Activated T-helper 1 cell treated with Interleukin-2 at 50 U/mL for 16 hours (primary cell): ENCODE results near the gene ZNRD2.
"Not testable (repeated sequence)": the region's sequence is repeated elsewhere in the genome, so short reads cannot be mapped to it uniquely, and the experiment has no call there.

ENCODE experiments used
- DNase-seq: peaks from one replicate; pipeline ENCODE4 v3.0.0-alpha.2; 2020; ENCODE audit warnings: low read depth

The ZNRD2 gene

GRCh38 chr11:65555693-65556231 is 14.5 kb upstream of the ZNRD2 start:
- no peak for DNase-seq

GRCh38 chr11:65556470-65557279 is 13.6 kb upstream of the ZNRD2 start:
- DNase-seq, result no peak

DNA sequence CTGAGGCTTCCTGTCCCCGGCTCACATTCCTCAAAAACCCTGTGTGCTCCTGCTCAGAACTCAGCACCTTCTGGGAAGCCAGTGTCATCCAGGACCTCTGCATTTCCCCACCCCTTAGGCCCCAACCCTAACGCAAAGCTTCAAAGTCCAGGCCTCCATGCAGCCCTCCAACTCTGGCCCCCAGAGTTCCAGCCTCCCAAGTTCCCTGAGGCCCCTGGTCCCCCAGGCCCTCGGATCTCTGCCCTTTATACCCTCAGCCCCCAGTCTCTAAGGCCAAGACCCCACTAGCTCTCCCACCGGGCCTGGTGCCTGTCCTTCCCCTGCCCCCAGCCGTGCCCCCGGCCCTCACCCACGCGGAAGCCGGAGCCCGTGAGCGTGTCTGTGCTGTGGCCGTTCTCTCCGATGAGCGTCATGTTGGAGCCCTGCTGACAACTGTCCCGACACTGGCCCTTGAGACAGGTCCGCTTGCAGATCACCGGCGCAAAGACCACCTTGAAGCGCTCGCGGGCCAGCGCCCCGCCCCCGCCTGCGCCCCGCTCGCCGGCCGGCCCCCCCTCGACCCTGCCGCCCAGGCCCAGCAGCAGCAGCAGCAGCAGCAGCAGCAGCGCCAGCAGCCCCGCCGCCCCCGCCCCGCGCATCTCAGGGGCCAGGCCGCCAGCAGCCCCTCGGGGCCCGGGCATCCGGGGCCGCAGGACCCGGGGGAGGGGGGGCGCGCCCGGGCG is 12.8 kb upstream of the ZNRD2 start:
- DNase-seq, result no peak

GRCh38 chr11:65558002-65558929 is 12.0 kb upstream of the ZNRD2 start, which contains the start of gene LTBP3:
LTBP3 (minus strand) TSS chr11:65558359; CDS start chr11:65557959, 400 bp downstream.
- DNase-seq, result no peak

GRCh38 chr11:65558930-65559509 is 11.3 kb upstream of the ZNRD2 start:
- DNase-seq, result no peak

DNA sequence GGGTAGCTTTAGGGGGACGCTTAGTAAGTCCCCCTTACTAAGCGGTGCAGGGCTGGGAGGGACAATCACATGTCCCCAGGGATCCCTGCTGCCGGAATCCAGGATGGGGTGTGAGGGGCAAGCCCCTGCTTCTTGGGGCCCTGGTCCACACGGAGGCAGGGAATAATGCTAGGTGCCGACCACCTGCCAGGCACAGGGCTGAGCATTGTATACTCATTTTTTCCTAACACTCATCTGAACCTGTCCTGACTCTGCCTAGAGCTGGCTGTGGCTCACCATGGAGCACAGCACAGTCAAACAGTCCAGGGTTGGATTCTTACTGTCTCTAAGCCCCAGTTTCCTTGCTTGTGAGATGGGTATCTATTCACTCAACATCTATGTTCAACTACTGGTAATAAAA is 10.7 kb upstream of the ZNRD2 start:
- no peak for DNase-seq

- DNase-seq, result no peak
Measured at GRCh38 chr11:65559951-65560537, 10.2 kb upstream of the ZNRD2 start.

DNA sequence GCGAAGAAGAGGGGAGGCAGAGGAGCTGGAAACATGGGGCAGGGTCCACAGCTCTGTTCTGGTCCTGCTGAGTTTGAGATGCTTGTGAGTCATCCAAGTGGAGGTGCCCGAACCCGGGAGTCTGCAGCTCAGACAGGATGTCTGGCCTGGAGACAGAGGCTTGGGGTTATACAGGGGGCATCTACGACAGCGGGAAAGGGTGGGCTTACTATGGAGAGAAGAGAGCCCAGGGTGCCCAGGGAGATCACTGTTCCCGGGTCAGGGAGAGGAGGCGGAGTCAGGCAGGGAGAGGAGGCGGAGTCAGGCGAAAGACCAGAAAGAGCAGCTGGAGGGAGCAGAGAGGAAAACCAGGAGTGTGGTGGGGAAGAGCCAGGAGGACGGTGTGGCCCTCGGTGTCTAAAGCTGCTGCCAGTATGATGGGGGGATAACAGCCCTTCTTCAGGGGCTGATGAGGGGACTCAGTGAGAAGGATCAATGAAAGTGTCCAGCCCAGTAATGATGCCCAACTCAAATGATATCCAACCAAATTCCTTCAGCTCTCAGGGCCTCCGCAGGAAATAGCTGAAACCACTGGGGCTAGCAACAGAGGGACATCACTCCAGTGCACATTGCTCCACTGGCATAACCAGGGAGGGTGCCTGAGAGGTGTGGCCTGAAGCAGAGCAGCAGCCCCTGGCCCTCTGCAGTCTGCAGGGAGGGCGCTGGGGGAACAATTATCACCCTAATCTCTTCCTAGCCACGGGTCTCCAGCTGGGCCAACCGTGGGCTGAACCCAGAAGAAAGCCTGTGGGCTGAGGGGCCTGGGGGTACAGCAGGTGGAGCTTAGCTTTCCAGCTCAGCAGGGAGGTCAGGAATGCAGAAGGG is 9.5 kb upstream of the ZNRD2 start:
- no peak for DNase-seq

DNA sequence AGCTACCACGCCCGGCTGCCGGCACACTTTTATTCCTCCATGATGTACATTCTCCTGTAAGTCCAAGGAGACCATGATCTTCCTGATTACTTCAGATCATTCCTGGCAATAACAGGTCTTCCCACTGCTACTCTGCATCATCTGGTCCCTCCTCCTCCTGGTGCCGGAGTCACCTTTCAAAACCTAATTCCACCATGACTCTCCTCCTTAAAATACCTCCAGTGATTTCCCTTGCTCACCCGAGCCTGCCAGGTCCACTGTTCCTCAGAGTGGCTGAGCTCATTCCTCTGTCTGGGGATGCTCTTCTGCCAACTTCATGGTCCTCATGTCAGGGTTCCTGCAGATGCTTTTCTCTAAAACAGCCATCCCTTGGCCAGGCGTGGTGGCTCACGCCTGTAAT is 8.3 kb upstream of the ZNRD2 start:
- no peak for DNase-seq

DNA sequence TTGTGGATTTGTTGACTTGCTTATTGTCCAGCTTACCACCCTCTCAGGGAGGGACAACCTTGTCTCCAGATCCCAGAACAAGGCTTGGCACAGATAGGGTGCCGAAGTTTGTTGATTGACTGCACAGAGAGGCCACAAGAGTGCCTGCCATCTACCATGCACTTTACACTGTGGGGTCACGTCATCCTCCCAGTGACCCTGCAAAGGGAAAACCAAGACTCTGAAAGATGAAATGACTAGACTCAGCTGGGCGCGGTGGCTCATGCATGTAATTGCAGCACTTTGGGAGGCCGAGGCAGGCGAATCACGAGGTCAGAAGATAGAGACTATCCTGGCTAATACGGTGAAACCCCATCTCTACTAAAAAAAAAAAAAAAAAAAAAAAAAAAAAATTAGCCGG is 7.5 kb upstream of the ZNRD2 start:
- DNase-seq, result no peak

GRCh38 chr11:65563601-65564000 is 6.7 kb upstream of the ZNRD2 start:
- DNase-seq, result no peak

- DNase-seq, result not testable (repeated sequence)
Measured at GRCh38 chr11:65564879-65565559, 5.3 kb upstream of the ZNRD2 start.

GRCh38 chr11:65565624-65566453 is 4.4 kb upstream of the ZNRD2 start:
- no peak for DNase-seq

DNA sequence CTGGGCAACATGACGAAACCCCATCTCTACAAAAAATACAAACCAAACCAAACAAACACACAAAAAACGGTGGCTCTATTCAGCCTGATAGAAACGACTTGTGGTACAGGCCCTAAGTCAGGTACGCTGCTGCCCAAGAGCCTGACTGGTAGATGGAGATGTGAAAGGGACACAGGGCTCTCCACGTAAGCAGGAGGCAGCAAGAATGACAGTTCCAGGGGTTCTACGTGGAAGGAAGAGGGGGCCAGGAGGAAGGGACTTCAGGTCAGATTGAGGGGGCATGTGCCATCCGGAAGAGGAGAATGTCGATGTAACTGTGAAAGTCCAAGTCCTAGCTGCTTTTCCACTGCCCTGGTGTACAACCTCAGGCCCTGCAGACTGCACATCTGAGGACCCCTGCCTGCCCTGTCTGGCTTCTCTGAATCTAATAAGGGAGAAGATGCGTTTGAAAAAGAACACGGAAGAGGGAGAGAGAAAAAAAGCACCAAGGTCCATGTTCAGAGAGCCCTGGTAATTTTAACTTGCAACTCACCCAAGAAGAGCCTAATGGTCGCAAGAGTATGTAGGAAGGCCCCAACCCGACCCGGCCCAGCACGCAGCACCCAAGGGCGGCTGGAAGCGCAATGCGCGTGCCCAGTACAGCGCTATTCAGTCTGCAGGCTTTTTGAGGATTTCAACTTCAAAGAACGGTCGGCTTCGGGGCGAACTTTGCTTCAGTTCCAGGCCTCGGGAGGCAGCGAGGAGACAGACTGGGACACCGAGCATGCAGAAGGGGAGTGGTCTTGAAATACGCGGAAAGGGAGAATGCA is 909 bp upstream of the ZNRD2 start:
- DNase-seq, result peak; percentile 46

GRCh38 chr11:65571420-65571819 is 1.1 kb downstream of the ZNRD2 start:
- no peak for DNase-seq

DNA sequence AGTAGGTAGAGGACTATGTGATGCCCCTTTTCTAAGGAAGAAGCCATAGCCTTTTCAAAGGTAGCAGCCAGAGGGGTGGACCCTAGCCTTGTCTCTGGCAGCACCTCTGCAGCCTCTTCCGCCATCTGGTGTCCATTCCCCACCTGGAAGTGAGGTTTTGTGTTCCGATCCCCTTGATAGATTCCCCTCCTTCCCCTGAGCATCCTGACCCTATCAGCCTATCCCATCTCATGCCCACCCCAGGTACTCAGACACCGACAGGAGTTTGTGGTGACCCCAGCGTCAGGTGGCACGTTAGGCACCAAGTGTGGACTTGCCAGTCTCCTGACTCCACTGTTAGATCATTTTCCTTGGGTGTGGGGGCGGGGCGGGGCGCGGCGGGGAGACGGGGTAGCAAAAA is 1.7 kb downstream of the ZNRD2 start:
- DNase-seq, result no peak

- peak; percentile 82 for DNase-seq
Measured at GRCh38 chr11:65572356-65573051, 2.2 kb downstream of the ZNRD2 start, which contains the start of gene FAM89B. FAM89B (plus strand) TSS chr11:65572538; CDS start chr11:65572670, 132 bp downstream.
